ENCODE measurements around the gene SNRNP200.

- no peak for TF ChIP-seq CTCF (IDR thresholded peaks at IDR 0.05)
- TF ChIP-seq POLR2A (IDR thresholded peaks at IDR 0.05), result no peak
Observed at GRCh38 chr2:96239745-96240264, 65.5 kb downstream of the SNRNP200 start.
